GM19043 (cell line): ENCODE measurements around the gene WDR47.
A peak's percentile ranks its signal among the peaks of the same experiment; 100 is the strongest.
"Not testable (repeated sequence)": the region's sequence is repeated elsewhere in the genome, so short reads cannot be mapped to it uniquely, and the experiment has no call there.

Experiments used
- ATAC-seq: cut with Tn5 transposase; IDR thresholded peaks from one replicate; pipeline ENCODE4 v1.9.1; 2021; ENCODE audit warnings: low read depth; ENCODE audit not compliant: unreplicated experiment

WDR47 gene

DNA sequence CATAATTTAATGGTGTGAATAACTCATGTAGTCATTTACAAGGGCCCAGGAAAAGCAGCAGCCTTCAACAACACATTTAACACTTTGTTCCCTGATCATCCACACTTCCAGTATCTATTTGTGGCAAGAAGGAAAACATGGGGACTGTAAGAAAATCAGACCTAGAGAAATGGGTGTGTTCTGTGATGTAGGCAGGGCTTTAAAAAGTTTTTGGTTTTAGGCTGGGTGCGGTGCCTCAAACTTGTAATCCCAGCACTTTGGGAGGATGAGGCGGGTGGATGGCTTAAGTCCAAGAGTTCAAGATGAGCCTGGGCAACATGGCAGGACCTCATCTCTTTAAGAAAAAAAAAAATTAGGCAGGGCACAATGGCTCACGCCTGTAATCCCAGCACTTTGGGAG lies 14.2 kb upstream of the WDR47 start:
- ATAC-seq: no peak

DNA sequence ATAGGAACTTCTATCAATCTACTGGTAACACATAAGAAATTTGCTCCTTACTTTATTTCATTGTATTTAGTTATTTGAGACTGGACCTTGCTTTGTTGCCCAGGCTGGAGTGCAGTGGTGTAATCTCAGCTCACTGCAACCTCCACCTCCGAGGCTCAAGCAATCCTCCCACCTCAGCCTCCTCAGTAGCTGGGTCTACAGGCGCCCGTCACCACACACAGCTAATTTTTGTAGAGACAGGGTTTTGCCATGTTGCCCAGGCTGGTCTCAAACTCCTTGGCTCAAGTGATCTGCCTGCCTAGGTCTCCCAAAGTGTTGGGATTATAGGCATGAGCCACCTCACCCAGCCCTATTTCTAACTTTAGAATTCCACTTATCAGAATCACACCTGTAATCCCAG lies 10.2 kb upstream of the WDR47 start:
- not testable (repeated sequence) for ATAC-seq

DNA sequence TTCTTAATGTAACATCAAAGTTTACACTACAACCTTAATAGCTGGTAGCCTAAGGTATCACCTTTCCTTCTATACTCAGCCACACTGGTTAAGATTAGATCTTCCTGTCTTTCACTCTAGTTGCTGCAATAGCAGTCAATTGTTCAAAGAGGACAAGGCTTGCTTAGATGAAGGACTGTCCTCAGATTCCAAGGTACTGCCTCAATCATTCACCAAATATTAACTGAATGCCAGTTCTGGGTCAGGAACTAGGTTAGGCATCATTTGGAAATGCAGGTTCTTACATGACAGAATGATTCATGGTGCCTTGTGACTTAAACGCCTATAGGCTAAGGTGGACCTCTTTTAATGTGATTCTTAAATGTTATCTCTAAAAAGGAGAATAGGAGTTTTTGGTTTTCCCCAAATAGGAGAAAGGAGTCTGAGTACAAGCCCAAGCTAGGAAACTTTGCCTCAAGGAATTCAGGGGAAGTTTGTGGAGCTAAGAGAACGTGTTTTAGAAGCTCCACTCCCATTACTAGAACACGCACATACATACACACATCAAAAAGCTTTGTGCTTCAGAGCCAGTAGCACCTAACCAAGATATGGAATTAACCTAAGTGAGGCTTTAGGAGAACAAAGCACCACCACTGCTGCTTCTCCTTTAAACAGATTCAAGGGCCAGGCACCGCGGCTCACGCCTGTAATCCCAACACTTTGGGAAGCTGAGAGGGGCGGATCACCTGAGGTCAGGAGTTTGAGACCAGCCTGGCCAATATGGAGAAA lies 8.5 kb upstream of the WDR47 start:
- no peak for ATAC-seq

DNA sequence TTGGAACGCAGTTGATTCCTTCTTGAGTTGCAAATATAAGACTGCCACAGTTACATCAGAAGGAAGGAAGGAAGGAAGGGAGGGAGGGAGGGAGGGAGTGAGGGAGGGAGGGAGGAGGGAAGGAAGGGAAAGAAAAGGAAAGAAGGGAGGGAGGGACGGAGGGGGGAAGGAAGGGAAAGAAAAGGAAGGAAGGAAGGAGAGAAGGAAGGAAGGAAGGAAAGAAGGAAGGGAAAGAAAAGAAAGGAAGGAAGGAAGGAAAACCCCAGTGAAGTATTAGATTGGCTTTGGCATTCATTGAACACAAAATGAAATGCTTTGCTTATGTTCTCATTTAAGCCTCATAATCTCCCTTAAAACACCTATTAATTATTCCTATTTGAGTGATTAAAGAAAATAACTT lies 6.4 kb upstream of the WDR47 start:
- no peak for ATAC-seq

DNA sequence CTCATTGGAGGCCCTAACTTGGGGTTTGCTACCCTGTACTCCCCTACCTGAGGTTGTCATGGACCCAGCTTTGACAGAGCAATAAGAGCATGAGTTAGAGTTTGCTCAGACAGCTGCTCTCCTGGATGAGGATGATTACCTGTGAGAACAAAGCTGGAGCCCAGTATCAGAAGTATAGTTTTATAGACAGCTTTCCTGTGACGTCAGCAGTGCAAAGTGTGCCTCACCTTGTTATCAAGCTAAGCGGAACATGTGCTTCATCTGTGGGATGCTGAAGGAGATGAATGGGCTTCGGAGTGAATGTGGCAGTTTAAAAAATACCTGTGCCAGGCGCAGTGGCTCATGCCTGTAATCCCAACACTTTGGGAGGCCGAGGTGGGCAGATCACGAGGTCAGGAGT lies 5.4 kb upstream of the WDR47 start:
- no peak for ATAC-seq

DNA sequence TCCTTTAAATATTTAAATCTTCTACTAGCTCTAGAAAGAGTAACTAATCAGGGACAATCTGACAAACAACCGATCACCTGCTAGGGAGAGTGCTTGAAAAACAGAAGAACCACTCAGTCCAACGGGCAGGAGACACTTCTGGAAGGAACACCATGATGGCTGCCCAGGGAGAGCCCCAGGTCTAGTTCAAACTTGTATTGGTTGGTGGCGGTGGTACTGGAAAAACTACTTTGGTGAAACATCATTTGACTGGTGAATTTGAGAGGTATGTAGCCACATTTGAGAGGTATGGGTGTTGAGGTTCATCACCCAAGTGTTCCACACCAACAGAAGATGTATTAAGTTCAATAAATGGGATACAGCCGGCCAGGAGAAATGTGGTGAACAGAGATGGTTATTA lies 4.8 kb upstream of the WDR47 start:
- ATAC-seq: no peak

DNA sequence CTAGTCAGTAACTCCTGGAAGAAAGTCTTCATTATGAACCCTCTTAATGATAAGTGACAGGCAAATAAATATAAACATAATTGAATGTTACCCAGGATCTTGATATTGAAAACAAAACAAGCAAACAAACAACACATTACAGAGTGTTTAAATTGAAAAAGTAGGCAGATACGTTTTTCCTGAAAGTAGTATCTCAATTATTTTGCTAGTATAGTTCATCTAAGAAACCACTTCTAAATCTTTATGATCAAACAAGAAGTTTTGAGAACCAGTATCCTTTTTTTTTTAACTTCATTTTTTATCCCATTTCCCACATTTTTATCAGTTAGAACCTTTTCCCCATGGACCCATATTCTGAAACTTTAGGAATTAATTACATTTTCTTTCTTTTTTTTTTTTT lies 3.7 kb upstream of the WDR47 start:
- no peak for ATAC-seq

DNA sequence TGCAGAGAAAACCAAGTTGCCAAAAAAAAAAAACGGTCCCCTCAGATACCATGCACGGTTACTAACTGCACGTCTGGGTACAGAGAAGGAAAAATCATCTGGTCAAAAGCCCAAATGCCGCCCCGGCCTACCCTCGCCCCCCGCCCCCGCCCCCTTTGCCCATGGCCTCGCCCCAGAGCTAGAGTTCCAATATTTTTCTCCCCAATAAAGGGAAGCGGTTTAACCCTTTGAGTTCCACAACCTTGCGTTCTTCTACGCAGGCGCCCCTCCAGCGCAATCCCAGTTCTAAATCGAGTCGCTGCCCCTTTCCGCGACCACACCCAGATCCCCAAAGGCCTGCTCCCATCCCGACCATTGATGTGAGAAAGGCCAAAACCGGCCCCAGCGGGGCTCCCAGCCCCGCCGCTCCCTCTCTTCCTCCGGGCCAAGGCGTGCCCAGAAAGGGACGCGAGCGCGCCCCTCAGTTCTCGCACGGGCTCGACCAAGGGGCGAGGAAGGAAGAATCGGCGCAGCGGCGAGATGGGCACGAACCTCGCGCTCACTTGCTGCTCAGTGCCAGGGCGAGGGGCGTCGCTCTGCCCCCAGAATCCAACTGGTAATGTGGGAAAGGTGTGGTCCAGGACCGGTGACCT lies 797 bp downstream of the WDR47 start:
- peak; percentile 20 for ATAC-seq

DNA sequence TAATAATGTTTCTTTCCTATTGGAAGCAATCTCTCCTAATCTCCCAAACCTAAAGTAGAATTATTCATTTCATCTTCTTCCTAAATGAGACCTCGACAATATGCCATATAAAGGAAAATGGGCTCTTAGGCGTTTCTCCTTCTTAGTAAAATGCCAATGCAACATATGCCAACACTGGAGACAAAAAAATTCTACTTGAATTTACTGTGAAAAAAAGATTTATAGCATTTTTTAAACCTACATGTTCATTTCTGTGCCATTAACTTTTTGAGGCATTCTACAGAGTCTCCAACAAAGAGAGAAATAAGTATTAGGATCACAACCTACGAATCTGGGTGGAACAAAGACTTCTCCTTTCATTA lies 1.3 kb downstream of the WDR47 start:
- ATAC-seq: no peak

DNA sequence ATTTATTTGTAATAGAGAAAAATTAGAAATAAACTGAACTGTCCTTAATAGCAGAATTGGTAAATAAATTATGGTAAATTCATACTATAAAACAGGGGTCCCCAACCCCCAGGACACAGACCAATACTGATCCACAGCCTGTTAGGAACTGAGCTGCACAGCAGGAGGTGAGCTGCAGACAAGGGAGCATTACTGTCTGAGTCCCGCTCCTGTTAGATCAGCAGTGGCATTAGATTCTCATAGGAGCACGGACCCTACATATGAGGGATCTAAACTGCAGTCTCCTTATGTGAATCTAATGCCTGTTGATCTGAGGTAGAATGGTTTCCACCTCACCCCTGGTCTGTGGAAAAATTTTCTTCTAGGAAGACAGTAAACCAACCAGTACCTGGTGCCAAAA lies 7.5 kb downstream of the WDR47 start:
- ATAC-seq: no peak

DNA sequence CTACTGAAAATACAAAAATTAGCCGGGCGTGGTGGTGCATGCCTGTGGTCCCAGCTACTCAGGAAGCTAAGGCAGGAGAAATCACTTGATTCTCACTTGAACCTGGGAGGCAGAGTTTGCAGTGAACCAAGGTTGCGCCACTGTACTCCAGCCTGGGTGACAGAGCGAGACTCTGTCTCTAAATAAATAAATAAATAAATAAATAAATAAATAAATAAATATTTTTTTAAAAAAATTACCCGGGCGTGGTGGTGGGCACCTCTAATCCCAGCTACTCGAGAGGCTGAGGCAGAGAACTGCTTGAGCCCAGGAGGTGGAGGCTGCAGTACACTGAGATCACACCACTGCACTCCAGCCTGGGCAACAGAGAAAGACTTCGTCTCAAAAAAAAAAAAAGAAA lies 12.4 kb downstream of the WDR47 start:
- not testable (repeated sequence) for ATAC-seq

DNA sequence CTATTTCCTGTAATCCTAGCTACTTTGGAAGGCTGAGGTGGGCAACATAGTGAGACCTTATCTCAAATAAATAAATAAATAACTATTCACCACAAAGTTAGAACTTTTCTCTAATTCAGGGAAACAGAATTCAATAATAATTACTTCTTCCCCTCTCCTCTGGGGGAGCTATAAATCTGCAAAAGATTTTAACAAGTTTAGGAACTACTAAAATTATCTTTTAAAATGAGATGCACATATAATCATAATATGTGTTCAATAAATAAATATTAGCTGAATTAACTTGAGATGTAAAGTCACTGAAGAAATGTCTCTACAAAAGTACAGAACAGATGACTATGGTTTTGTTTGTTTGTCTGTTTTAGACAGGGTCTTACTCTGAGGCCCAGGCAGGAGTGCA lies 14.1 kb downstream of the WDR47 start:
- no peak for ATAC-seq

DNA sequence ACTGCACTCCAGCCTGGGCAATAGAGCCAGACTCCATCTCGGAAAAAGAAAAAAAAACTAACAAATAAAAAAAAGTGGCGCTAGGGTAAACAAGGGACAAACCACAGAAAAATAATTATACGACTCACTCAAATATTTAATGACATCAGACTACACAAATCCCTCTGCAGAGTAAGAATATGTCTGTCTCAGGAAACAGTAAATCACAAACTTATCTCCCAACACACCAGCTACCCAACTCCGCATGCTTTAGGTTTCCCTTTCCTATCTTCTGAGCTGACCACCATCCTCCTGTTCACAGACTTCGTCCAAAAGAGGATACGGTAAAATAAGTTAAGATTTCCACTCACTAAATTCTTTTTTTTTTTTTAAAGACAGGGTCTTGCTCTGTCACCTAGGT lies 16.2 kb downstream of the WDR47 start:
- ATAC-seq: no peak

DNA sequence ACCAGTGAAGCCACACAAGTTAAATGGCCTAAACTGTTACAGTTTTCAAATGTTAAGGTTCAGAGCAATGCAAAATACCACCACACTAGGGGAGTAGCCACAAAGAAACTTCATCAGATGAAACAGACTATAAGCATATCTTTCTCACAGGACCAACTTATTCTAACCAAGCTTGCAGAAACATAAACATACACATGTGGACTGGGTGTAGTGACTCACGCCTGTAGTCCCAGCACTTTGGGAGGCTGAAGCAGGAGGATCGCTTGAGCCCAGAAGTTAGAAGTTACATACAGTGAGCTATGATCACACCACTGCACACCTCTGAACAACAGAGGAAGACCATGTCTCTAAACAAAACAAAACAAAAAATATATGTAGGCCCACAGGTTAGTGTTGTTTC lies 17.3 kb downstream of the WDR47 start:
- ATAC-seq: no peak

DNA sequence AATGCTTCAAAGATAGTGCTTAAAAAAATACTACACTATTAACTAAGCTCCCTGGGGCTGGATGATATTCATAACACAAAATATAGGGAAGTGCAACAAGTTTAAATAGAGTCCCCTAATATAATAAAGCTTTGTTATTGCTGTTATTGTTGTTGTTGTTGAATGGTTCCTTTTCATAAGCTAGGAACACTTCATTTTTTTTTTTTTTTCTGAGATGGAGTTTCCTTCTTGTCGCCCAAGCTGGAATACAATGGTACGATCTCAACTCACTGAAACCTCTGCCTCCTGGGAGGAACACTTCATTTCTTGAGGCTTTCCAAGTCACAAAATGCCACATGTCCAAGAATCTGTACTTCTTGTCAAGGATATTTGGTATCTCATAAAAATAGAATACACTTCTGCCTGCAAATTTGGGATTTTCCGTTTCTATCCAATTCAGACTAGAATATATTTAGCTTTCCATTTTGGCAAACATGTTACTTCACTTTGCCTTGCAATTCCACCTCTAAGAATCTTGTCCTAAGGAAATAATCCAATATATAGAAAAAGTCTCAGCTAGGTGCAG lies 21.1 kb downstream of the WDR47 start:
- ATAC-seq: no peak

DNA sequence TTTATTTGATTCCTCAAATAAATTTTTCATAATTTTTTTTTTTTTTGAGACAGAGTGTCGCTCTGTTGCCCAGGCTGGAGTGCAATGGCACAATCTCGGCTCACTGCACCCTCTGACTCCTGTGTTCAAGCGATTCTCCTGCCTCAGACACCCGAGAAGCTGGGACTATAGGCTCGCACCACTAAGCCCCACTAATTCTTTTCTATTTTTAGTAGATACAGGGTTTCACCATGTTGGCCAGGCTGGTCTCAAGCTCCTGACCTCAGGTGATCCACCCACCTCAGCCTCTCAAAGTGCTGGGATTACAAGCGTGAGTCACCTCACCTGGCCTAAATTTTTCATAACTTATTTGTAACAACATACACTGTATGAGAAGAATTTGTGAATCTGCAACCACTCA lies 24.2 kb downstream of the WDR47 start:
- ATAC-seq: not testable (repeated sequence)

DNA sequence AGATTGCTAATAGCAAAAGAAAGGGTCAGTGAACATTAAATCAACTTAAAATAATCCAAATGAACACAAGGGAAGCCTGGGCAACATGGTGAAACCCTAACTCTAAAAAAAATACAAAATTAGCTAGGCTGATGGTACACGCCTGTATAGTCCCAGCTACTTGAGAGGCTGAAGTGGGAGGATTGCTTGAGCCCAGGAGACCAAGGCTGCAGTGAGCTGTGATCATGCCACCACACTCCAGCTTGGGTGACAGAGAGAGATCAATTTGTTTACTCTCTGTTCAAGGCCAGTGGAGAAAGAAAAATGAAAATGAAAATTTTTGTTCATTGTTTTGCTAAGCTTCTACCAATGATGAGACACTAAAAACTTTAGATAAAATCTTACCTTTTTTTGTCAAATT lies 24.8 kb downstream of the WDR47 start:
- no peak for ATAC-seq

DNA sequence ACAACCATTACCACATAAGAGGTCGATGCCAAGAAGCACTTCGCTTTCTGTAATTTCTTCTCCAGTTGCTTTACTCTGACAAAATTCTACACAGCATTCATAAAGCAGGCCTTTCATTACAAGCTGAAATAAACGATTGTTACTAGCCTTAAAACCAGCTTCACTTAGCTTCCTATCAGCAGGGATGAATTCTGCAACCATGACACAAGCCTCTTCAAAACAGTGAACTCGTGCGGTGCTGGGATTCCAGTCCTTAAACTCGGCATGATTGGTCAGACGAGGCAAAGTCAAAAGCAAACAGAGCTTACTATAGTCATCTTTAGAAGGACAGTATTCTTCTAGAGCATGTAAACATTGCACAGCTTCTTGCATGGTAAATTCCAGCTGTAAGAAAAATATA lies 30.6 kb downstream of the WDR47 start:
- no peak for ATAC-seq

DNA sequence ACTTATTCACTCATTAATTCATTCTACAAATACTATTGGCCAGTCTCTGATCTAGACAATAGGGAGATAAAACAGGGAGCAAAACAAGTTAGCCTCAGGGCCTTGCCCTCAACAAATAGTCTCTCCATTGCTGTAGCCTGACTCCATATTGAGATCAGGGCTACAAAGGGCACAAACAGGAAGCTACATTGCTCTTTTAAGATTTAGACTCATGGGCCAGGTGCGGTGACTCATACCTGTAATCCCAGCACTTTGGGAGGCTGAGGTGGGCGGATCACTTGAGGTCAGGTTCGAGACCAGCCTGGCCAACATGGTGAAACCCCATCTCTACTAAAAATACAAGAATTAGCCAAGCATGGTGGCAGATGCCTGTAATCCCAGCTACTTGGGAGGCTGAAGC lies 45.3 kb downstream of the WDR47 start:
- not testable (repeated sequence) for ATAC-seq

DNA sequence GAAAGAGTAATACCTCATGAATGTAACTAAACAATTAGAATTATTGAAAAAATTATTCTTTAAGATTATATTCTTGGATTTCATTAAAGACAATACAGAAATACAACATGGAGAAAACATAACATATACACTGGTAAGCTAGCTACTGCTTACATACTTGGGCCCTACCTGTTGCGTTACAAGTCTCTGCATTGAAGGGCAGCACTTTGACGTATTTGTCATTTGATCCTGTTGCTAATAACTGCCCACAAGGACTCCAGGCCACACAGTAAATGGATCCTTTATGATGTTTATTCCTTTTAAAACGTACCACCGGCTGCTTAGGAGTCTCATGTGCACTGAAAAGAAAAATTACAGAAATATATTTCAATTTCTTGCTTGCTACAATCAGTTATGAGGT lies 58.8 kb downstream of the WDR47 start:
- ATAC-seq: no peak

DNA sequence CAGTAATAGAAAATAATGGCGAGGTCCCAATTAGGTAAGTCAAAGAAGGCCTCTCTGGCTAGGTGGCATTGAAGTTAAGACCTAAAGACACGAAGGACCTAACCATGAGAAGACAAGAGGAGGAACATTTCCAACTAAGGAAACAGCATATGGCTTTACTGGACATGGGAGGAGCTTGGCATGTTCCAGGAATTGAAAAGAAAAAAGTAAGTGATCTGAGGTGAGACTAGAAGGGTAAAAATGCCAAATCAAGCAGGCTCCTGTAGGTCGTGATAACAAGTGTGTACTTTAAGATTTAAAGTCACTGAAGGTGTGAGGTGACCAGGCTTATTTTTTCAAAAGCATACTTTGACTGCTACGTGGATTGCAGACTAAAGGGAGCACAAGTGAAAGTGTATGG lies 65.2 kb downstream of the WDR47 start:
- no peak for ATAC-seq

DNA sequence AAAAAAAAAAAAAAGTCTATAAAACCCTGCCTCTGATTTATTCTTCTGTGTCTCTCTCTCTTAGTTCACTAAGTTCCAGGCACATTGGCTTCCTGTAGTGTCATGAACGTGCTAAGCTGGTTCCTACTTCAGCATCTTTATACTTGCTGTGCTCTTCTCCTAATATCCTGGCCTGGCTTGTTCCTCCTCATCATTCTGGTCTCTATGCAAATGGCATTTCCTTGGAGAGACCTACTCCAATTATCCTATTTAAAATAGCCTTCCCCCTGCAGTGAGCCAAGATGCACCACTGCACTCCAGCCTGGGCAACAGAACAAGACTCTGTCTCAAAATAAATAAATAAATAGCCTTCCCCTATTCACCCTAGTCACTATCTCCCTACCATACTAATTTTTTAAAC lies 69.0 kb downstream of the WDR47 start:
- ATAC-seq: no peak
